PC-9 (cell line): ENCODE data around the gene CPEB2. TPM values are rescaled to one million over a fixed set of nuclear protein-coding genes. Genes with fewer than 3 reads are reported as not detected.

Experiments used
- BruUV-seq: library from RNA; stranded (reverse); fragments of 400-500 nt; replicated peaks from 2 replicates; lab custom pipeline; 2021; lab: Mats Ljungman, UMichigan
- CTCF ChIA-PET: fragments of 300-600 bp; sonication (Branson Sonifier 250); formaldehyde crosslinking; loops from one replicate; lab custom pipeline; 2022; ENCODE audit warnings: antibody characterized with exemption; lab: Charles Lee
- POLR2A ChIA-PET: fragments of 300-600 bp; sonication (Branson Sonifier 250); formaldehyde crosslinking; loops from one replicate; lab custom pipeline; 2022; ENCODE audit warnings: antibody characterized with exemption; ENCODE audit not compliant: unreplicated experiment; lab: Charles Lee
- DNase-seq, 2 experiments: peaks; one replicate each; pipeline versions ENCODE4 v3.0.0 to v3.0.0-alpha.2; 2015 to 2022; ENCODE audit warnings: mixed read lengths in 1 of 2
- H2AFZ ChIP-seq: fragments of 200-600 bp; sonication (generic); 2 replicates; pipeline ENCODE4 v1.8.1; 2017; ENCODE audit warnings: antibody characterized with exemption
- H3F3A ChIP-seq: fragments of 200-600 bp; sonication (generic); 2 replicates; pipeline ENCODE4 v1.8.1; 2017; ENCODE audit warnings: antibody characterized with exemption, mild to moderate bottlenecking, low read depth; ENCODE audit not compliant: insufficient read depth
- H3K27ac ChIP-seq: fragments of 200-600 bp; sonication (generic); 2 replicates; pipeline ENCODE4 v1.6.1; 2016; ENCODE audit warnings: mixed run types
- H3K27me3 ChIP-seq: fragments of 200-600 bp; sonication (generic); 2 replicates; pipeline ENCODE4 v1.6.1; 2016; ENCODE audit warnings: low read depth, mixed run types; ENCODE audit not compliant: insufficient read depth
- H3K36me3 ChIP-seq: fragments of 200-600 bp; sonication (generic); 2 replicates; pipeline ENCODE4 v1.6.1; 2016; ENCODE audit warnings: low read depth, mixed run types
- H3K4me1 ChIP-seq: fragments of 200-600 bp; sonication (generic); replicated peaks from 2 replicates; pipeline ENCODE4 v1.6.1; 2016; ENCODE audit warnings: mixed run types; ENCODE audit not compliant: insufficient read depth
- H3K4me2 ChIP-seq: fragments of 200-600 bp; sonication (generic); 2 replicates; pipeline ENCODE4 v1.6.1; 2017; ENCODE audit warnings: mixed run types
- H3K4me3 ChIP-seq: fragments of 200-600 bp; sonication (generic); 2 replicates; pipeline ENCODE4 v1.6.1; 2016; ENCODE audit warnings: mixed run types
- H3K79me2 ChIP-seq: fragments of 200-600 bp; sonication (generic); 2 replicates; pipeline ENCODE4 v1.6.1; 2017; ENCODE audit warnings: low read depth, mixed run types
- H3K9me2 ChIP-seq: fragments of 200-600 bp; sonication (generic); 2 replicates; pipeline ENCODE4 v1.8.1; 2017; ENCODE audit warnings: mild to moderate bottlenecking; ENCODE audit not compliant: insufficient read depth
- H3K9me3 ChIP-seq: fragments of 200-600 bp; sonication (generic); 2 replicates; pipeline ENCODE4 v1.8.1; 2016; ENCODE audit warnings: low read depth; ENCODE audit not compliant: insufficient read depth
- H4K20me1 ChIP-seq: fragments of 200-600 bp; sonication (generic); 2 replicates; pipeline ENCODE4 v1.8.1; 2017; ENCODE audit not compliant: insufficient read depth
- EZH2 ChIP-seq: fragments of 200-600 bp; sonication (generic); IDR thresholded peaks from 2 replicates; pipeline ENCODE4 v1.8.0; 2017; ENCODE audit warnings: antibody characterized with exemption, low read depth
- intact Hi-C: fragments of 100-400 bp; cut with micrococcal nuclease; formaldehyde crosslinking; loops from one replicate; pipeline ENCODE4 v1.10.0; 2022; ENCODE audit not compliant: unreplicated experiment
- total RNA-seq: library from RNA; stranded (reverse); gene quantifications from 2 replicates; pipeline ENCODE4 v1.2.3, GENCODE V29; 2021
- TF ChIP-seq, protein P1 (sequence below): fragments of 200-600 bp; sonication (generic); conservative IDR thresholded peaks from 2 replicates; pipeline ENCODE4 v1.6.1; 2017; ENCODE audit warnings: mixed run types, antibody characterized with exemption, mild to moderate bottlenecking, moderate library complexity

Gene CPEB2
- total RNA-seq, 1 experiment from 2014 or later, result 9.4 TPM

- H3K9me2 ChIP-seq, result no peaks in the 10 kb centered on the region
- no peak overlapping the region for H2AFZ ChIP-seq
- H4K20me1 ChIP-seq, result no peaks in the 10 kb centered on the region
- TF ChIP-seq, protein P1, sequence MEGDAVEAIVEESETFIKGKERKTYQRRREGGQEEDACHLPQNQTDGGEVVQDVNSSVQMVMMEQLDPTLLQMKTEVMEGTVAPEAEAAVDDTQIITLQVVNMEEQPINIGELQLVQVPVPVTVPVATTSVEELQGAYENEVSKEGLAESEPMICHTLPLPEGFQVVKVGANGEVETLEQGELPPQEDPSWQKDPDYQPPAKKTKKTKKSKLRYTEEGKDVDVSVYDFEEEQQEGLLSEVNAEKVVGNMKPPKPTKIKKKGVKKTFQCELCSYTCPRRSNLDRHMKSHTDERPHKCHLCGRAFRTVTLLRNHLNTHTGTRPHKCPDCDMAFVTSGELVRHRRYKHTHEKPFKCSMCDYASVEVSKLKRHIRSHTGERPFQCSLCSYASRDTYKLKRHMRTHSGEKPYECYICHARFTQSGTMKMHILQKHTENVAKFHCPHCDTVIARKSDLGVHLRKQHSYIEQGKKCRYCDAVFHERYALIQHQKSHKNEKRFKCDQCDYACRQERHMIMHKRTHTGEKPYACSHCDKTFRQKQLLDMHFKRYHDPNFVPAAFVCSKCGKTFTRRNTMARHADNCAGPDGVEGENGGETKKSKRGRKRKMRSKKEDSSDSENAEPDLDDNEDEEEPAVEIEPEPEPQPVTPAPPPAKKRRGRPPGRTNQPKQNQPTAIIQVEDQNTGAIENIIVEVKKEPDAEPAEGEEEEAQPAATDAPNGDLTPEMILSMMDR, result no peak
- TF ChIP-seq EZH2, result no peak
- no TSS peak for BruUV-seq
- intact Hi-C loops, result no loop called here
- peaks cover 9% of the 10 kb centered on the region; the same call in 1 of the 2 replicates for H3K36me3 ChIP-seq
- POLR2A ChIA-PET, result interaction anchor here (0.7 kb wide), 1 partner anchor 11 kb away, joined by 10 read pairs; no protein-coding TSS in a partner anchor
- no peaks in the 10 kb centered on the region for H3K27me3 ChIP-seq
- no peak overlapping the region for H3K4me3 ChIP-seq
- H3K4me2 ChIP-seq, result no peak overlapping the region
- no peak overlapping the region for H3K27ac ChIP-seq
- no peak for DNase-seq
- no peaks in the 10 kb centered on the region for H3F3A ChIP-seq
- no peaks in the 10 kb centered on the region for H3K4me1 ChIP-seq
- H3K79me2 ChIP-seq, result no peaks in the 10 kb centered on the region
- H3K9me3 ChIP-seq, result 0 out of 2 replicates have a peak, but pooled peaks cover 3% of the 10 kb centered on the region
- CTCF ChIA-PET, result no interaction called here
Measured at GRCh38 chr4:15035159-15035558, 32.9 kb downstream of the CPEB2 start.

DNA sequence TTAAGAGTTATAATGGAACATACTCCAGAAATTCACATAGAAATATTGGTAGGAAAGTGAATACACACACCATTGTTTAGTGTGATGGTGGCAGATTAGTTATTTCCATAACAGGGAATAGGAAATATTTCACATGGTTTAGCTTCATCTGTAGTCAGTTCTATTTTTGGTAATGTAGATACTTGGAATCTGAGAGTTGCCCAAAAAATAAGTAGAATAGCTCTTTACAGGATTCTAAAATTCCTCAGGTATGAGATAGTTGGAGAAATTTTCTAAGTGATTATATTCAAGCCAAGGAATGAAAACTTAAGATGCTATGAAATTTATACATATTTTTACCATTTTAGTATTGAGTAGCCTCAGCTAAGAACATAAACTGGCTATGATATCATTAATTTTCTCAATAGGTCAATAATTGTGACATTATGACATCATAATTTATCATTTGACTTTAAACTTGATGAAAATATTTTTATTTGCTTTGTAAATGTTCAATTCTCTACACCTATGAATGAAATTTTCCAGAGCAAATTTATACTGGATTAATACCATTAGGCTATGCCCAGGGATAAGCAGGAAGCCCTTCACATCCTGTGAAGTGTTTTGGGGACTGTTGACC lies 35.8 kb downstream of the CPEB2 start:
- Histone ChIP-seq H3K4me2 (no peak overlapping the region), H3K4me1 (peaks cover 8% of the 10 kb centered on the region), H2AFZ (no peak overlapping the region), H3K27me3 (no peaks in the 10 kb centered on the region), H3K9me3 (0 out of 2 replicates have a peak, but pooled peaks cover 6% of the 10 kb centered on the region), H4K20me1 (no peaks in the 10 kb centered on the region), H3F3A (no peaks in the 10 kb centered on the region; the same call in 1 of the 2 replicates), H3K79me2 (no peaks in the 10 kb centered on the region), H3K4me3 (no peak overlapping the region), H3K27ac (no peak overlapping the region), H3K9me2 (no peaks in the 10 kb centered on the region), H3K36me3 (peaks cover 5% of the 10 kb centered on the region; the same call in 1 of the 2 replicates)
- intact Hi-C loops, result no loop called here
- ChIA-PET POLR2A (no interaction called here), CTCF (no interaction called here)
- BruUV-seq, result no TSS peak
- TF ChIP-seq EZH2, result no peak
- TF ChIP-seq, protein P1, result no peak
- DNase-seq, result no peak

DNA sequence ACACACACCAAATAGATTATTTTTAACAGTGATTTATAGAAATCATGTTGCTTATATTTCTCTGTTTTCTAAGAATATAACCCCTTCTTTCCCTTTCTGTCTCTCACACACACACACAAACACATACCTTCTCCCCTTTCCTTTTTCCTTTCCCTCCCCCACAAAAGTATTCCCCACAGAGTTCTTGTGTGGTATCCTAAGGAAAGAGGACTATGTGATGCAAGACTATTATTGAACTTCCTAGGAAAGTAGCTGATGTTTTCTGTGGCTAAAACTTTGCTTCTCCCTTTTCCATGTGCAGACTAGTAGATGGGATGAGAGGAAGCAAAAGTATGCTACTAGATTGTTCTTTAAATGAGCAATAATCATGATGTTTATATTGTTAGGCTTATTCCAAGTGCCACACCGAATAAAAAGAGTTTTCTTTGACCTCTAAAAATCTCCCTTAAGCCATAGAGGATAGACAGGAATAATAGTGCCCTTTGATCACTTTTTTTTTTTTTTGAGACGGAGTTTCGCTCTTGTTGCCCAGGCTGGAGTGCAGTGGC lies 38.7 kb downstream of the CPEB2 start:
- DNase-seq, result no peak
- Histone ChIP-seq H3K36me3 (no peaks in the 10 kb centered on the region), H3K79me2 (no peaks in the 10 kb centered on the region), H3K9me3 (0 out of 2 replicates have a peak, but pooled peaks cover 3% of the 10 kb centered on the region), H3K4me1 (peaks cover 8% of the 10 kb centered on the region), H3K4me2 (no peak overlapping the region), H3K27me3 (no peaks in the 10 kb centered on the region), H3F3A (no peaks in the 10 kb centered on the region; the same call in 1 of the 2 replicates), H3K9me2 (no peaks in the 10 kb centered on the region), H4K20me1 (no peaks in the 10 kb centered on the region), H2AFZ (no peak overlapping the region), H3K4me3 (no peak overlapping the region), H3K27ac (no peak overlapping the region)
- POLR2A ChIA-PET, result interaction anchor here (0.6 kb wide), 1 partner anchor 171 kb away, joined by 3 read pairs; no protein-coding TSS in a partner anchor
- CTCF ChIA-PET, result no interaction called here
- TF ChIP-seq, protein P1, result no peak
- no peak for TF ChIP-seq EZH2
- intact Hi-C loops, result no loop called here
- BruUV-seq, result no TSS peak
